Ascending aorta (tissue), 2 donors: ENCODE results near the gene UBXN11. TPM values are rescaled to one million over a fixed set of nuclear protein-coding genes. Genes with fewer than 3 reads are reported as not detected.

Source experiments
- DNase-seq, 2 donors: peaks; one replicate each; pipeline ENCODE4 v3.0.0-alpha.2; 2019; ENCODE audit warnings: low spot score in 2 of 2
- H3K27ac ChIP-seq, 2 donors: fragments of 200-600 bp; sonication (generic); one replicate each; pipeline ENCODE4 v1.5.1; 2016 to 2017; ENCODE audit warnings: mild to moderate bottlenecking in 1 of 2
- H3K27me3 ChIP-seq: fragments of 200-600 bp; sonication (generic); one replicate; pipeline ENCODE4 v1.5.1; 2017
- H3K36me3 ChIP-seq, 2 donors: fragments of 200-600 bp; sonication (generic); one replicate each; pipeline ENCODE4 v1.5.1; 2016
- H3K4me1 ChIP-seq, 2 donors: fragments of 200-600 bp; sonication (generic); one replicate each; pipeline ENCODE4 v1.5.1; 2016 to 2017; ENCODE audit warnings: mild to moderate bottlenecking in 1 of 2
- H3K4me3 ChIP-seq, 2 donors: fragments of 200-600 bp; sonication (generic); one replicate each; pipeline ENCODE4 v1.5.1; 2016 to 2017; ENCODE audit warnings: mild to moderate bottlenecking in 1 of 2
- H3K9me3 ChIP-seq, 2 donors: fragments of 200-600 bp; sonication (generic); one replicate each; pipeline ENCODE4 v1.5.1; 2016
- intact Hi-C: fragments of 100-400 bp; cut with DNase I; formaldehyde crosslinking; loops from one replicate; pipeline ENCODE4 v1.15.1; 2023
- total RNA-seq: library from RNA; depleted of rRNA; stranded (reverse); fragments of >200 nt; gene quantifications from one replicate; pipeline ENCODE4 v1.1.0, GENCODE V29; 2016
- TF ChIP-seq, protein P1 (sequence below), 3 experiments: fragments of 200-600 bp in 2 of 3; fragments of 450-650 bp in 1 of 3; sonication (generic) in 2 of 3; IDR thresholded peaks; one replicate each; pipeline ENCODE4 v1.5.1; 2016 to 2019; ENCODE audit warnings: antibody characterized with exemption in 3 of 3, mild to moderate bottlenecking in 1 of 3, moderate library complexity in 1 of 3

UBXN11 gene
- total RNA-seq, 1 donor from 2014 or later = 14.5 TPM

DNA sequence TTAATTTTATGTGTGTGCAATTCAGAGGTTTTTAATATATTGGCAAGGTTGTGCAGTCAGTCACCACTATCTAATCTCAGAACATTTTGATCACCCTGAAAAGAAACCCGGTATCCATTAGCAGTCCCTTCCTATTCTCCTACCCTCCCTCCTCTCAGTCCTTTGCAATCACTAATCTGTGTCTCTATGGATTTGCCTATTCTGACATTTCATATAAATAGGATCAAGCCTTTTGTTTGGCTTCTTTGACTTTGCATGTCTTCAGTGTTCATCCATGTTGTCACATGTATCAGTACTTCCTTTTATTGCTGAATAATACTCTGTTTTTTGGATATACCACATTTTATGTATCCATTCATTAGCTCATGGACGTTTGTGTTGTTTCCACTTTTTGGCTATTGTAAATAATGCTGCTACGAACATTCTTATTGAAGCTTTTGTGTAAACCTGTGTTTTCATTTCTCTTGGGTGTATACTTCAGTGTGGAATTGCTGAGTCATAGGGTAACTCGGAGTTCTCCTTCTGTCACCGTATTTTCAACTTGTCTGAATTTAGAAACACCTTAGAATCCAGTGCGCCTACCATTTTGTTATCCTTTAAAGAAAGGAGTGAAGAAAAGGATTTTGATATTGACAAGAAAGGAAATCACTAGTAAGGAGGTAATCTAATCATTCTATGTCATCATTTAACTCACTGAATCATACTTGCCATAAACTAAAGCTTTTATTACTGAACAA is 69.0 kb downstream of the UBXN11 start:
- Histone ChIP-seq H3K27ac (no peak overlapping the region), H3K9me3 (no peaks in the 10 kb centered on the region), H3K4me3 (no peak overlapping the region), H3K36me3 (no peaks in the 10 kb centered on the region), H3K27me3 (no peaks in the 10 kb centered on the region), H3K4me1 (no peaks in the 10 kb centered on the region)
- DNase-seq = no peak
- TF ChIP-seq, protein P1, sequence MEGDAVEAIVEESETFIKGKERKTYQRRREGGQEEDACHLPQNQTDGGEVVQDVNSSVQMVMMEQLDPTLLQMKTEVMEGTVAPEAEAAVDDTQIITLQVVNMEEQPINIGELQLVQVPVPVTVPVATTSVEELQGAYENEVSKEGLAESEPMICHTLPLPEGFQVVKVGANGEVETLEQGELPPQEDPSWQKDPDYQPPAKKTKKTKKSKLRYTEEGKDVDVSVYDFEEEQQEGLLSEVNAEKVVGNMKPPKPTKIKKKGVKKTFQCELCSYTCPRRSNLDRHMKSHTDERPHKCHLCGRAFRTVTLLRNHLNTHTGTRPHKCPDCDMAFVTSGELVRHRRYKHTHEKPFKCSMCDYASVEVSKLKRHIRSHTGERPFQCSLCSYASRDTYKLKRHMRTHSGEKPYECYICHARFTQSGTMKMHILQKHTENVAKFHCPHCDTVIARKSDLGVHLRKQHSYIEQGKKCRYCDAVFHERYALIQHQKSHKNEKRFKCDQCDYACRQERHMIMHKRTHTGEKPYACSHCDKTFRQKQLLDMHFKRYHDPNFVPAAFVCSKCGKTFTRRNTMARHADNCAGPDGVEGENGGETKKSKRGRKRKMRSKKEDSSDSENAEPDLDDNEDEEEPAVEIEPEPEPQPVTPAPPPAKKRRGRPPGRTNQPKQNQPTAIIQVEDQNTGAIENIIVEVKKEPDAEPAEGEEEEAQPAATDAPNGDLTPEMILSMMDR (IDR thresholded peaks at IDR 0.05) = no peak
- intact Hi-C loops = loop anchor here (10.0 kb wide), 1 partner anchor 333 kb away; the partner anchor contains the start of gene STMN1

DNA sequence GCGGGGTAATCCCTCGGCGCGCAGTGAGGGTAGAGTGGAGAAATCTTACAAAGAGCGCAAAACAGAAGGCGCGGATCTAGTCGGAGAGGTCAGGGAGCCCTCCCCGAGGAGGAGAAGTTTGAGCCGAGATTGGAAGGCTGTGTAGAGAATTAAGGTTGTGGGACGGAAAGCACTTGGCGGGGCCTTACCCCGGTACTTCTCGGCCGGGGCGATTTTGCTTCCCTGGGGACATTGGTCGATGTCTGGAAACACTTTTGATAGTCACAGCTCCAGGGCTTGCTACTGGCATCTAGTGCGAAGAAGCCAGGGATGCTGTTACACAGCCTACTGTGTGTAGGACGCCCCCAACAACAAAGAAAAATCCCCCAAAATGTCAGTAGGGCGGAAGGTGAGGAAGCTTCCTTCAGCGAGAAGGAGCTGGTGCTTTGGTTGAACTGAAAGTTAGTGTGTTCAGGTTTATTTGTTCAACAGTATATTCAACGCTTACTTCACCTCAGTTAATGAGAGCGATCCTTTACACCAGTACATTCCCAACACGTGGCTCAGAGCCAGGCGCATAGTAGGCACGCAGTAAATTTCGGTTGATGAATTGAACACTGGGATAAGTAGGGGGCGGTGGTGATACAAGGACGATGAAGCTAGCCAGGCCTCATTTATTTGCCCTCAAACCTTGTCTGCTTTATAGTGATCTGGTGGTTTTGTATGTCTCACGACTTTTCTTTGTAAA is 71.6 kb downstream of the UBXN11 start:
- H3K27me3 ChIP-seq = no peaks in the 10 kb centered on the region
- TF ChIP-seq, protein P1 (IDR thresholded peaks at IDR 0.05) = no peak
- intact Hi-C loops = loop anchor here (1.0 to 10.0 kb wide), 6 partner anchors 50 to 330 kb away; partner anchors contain the start of genes HMGN2, PDIK1L, STMN1 and ZNF593
- H3K4me1 ChIP-seq = no peaks in the 10 kb centered on the region
- no peaks in the 10 kb centered on the region for H3K9me3 ChIP-seq
- peak in 1 of 2 donors; percentile 64 for DNase-seq
- H3K4me3 ChIP-seq = peak overlapping the region; percentile 73 to 87
- H3K27ac ChIP-seq = peak overlapping the region; percentile 76 to 84
- H3K36me3 ChIP-seq = no peaks in the 10 kb centered on the region

DNA sequence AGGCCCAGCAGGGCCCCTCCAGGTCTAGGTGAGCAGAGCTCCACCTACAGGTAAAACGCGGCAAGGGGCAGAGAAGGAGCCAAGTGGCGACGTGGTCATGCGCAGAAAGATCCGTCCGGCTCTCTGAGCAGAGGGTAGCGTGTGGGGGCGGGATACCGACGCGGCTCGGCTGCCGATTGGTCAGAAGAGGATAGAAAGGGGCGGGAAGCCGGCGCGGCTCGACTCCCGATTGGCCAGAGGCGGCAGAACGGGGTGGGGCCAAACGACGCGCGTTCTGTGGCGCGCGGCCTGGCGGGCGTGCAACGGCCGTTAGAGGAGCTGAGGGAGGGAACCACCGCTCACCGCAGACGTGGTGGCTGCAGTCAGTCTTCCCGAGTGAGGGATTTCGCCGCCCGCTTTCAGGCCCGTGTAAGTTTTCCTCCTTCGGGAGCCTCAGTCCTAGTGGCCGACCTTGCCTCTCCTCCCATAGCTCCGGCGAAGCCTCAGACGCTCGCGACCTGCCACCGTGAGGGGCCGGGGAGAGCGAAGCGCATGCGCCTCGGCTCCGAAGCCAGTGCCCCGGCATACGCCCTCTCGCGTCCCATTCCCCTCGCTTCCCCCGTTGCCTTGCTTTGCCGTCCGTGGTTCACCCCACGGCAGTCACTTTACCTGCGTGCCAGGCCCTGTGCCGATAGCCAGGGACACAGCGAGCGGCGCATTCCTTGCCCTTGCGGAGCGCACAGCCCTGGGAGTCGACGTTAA is 72.4 kb downstream of the UBXN11 start, which contains the start of gene CEP85:
CEP85 (plus strand) TSS at position 298 of the 741 bp plus-strand sequence. CDS start 5,584 bp downstream, outside the sequence.
- intact Hi-C loops = loop anchor here (1.0 to 10.0 kb wide), 6 partner anchors 51 to 329 kb away; partner anchors contain the start of genes HMGN2, PDIK1L, STMN1 and ZNF593
- Histone ChIP-seq H3K27me3 (no peaks in the 10 kb centered on the region), H3K9me3 (no peaks in the 10 kb centered on the region), H3K27ac (peak within 1 kb of the TSS; percentile 76 to 84), H3K4me3 (peak within 1 kb of the TSS; percentile 73 to 87), H3K4me1 (no peaks in the 10 kb centered on the region), H3K36me3 (no peaks in the 10 kb centered on the region)
- TF ChIP-seq, protein P1 (IDR thresholded peaks at IDR 0.05) = peak; percentile 63 to 81 (median 63)
- DNase-seq = peak; percentile 83 to 98

Other genes starting within 250 kb of the UBXN11 start
- gene TRIM63, start 239.0 kb downstream of the UBXN11 start, total RNA-seq = not detected
- gene PDIK1L, start 194.8 kb downstream of the UBXN11 start, total RNA-seq = 4.0 TPM
- gene FAM110D, start 147.6 kb downstream of the UBXN11 start, total RNA-seq = 60.0 TPM
- gene C1orf232, start 137.7 kb downstream of the UBXN11 start, total RNA-seq = not detected
- gene ZNF593, start 136.7 kb downstream of the UBXN11 start, total RNA-seq = 90.0 TPM
- not detected for gene ZNF593OS, start 134.8 kb downstream of the UBXN11 start, total RNA-seq
- not detected for gene CNKSR1, start 129.1 kb downstream of the UBXN11 start, total RNA-seq
- gene CATSPER4, start 116.0 kb downstream of the UBXN11 start, total RNA-seq = not detected
- gene CEP85, start 72.4 kb downstream of the UBXN11 start, total RNA-seq = 5.0 TPM
- gene SH3BGRL3, start 26.6 kb downstream of the UBXN11 start, total RNA-seq = 228 TPM
- not detected for gene CD52, start 11.3 kb upstream of the UBXN11 start, total RNA-seq
- gene CRYBG2, start 47.5 kb upstream of the UBXN11 start, total RNA-seq = not detected
- not detected for gene ZNF683, start 66.1 kb upstream of the UBXN11 start, total RNA-seq
- not detected for gene LIN28A, start 104.2 kb upstream of the UBXN11 start, total RNA-seq
- 54.2 TPM for gene DHDDS, start 125.7 kb upstream of the UBXN11 start, total RNA-seq
- 97.7 TPM for gene HMGN2, start 165.8 kb upstream of the UBXN11 start, total RNA-seq
- gene RPS6KA1, start 223.1 kb upstream of the UBXN11 start, total RNA-seq = 9.6 TPM